Esophagus muscularis mucosa (tissue), 4 donors: ENCODE measurements around the gene COG3. TPM values are rescaled to one million over a fixed set of nuclear protein-coding genes. Genes with fewer than 3 reads are reported as not detected.

Experiments
- DNase-seq: peaks from one replicate; pipeline ENCODE4 v3.0.0-alpha.2; 2017; ENCODE audit errors: extremely low spot score
- H3K27ac ChIP-seq, 4 donors: fragments of 200-600 bp; sonication (generic); replicated peaks in 1 of 4; 1 replicate in 3 of 4; 2 replicates in 1 of 4; pipeline ENCODE4 v1.5.1; 2016 to 2019; ENCODE audit warnings: mild to moderate bottlenecking in 1 of 4
- H3K27me3 ChIP-seq, 4 donors: fragments of 200-600 bp; sonication (generic); one replicate each; pipeline versions ENCODE4 v1.5.1 to v1.6.0; 2016 to 2019
- H3K36me3 ChIP-seq, 4 donors: fragments of 200-600 bp; sonication (generic); one replicate each; pipeline ENCODE4 v1.5.1; 2016 to 2019
- H3K4me1 ChIP-seq, 4 donors: fragments of 200-600 bp; sonication (generic); one replicate each; pipeline ENCODE4 v1.5.1; 2016 to 2019
- H3K4me3 ChIP-seq, 4 donors: fragments of 200-600 bp; sonication (generic); 1 replicate in 2 of 4; 2 replicates in 2 of 4; pipeline ENCODE4 v1.5.1; 2016 to 2019; ENCODE audit warnings: mild to moderate bottlenecking in 4 of 4, moderate library complexity in 1 of 4
- H3K9me3 ChIP-seq, 4 donors: fragments of 200-600 bp; sonication (generic); 1 replicate in 3 of 4; 2 replicates in 1 of 4; pipeline ENCODE4 v1.5.1; 2016 to 2019
- EP300 ChIP-seq: sonication (generic); formaldehyde crosslinking; IDR thresholded peaks from one replicate; pipeline ENCODE4 v1.6.1; 2017; ENCODE audit warnings: antibody characterized with exemption
- POLR2A ChIP-seq: fragments of 450-650 bp; IDR thresholded peaks from one replicate; pipeline ENCODE4 v1.6.1; 2017; ENCODE audit warnings: antibody characterized with exemption, moderate library complexity, mild to moderate bottlenecking, low read depth
- POLR2AphosphoS5 ChIP-seq, 2 donors: sonication (generic); formaldehyde crosslinking; IDR thresholded peaks; one replicate each; pipeline ENCODE4 v1.6.1; 2017; ENCODE audit warnings: antibody characterized with exemption in 2 of 2
- WGBS: methylation state at CpG from one replicate; pipeline ENCODE4 v1.1.5; 2018; 5-methylcytosine and 5-hydroxymethylcytosine counted together
- intact Hi-C: fragments of 100-400 bp; cut with DNase I; formaldehyde crosslinking; loops from one replicate; pipeline ENCODE4 v1.15.1; 2023
- total RNA-seq, 4 donors: library from RNA; depleted of rRNA; stranded (reverse); fragments of >200 nt; gene quantifications; one replicate each; pipeline versions ENCODE4 v1.1.0 to v1.2.1, GENCODE V29; 2016
- TF ChIP-seq, protein P1 (sequence below), 3 experiments: fragments of 200-600 bp in 2 of 3; fragments of 450-650 bp in 1 of 3; sonication (generic) in 2 of 3; IDR thresholded peaks; one replicate each; pipeline ENCODE4 v1.5.1; 2017 to 2019; ENCODE audit warnings: antibody characterized with exemption in 3 of 3, mild to moderate bottlenecking in 2 of 3, moderate library complexity in 1 of 3

COG3 gene
- total RNA-seq, 4 donors from 2014 or later = 17.7 to 28.2 (median 21.3) TPM

DNA sequence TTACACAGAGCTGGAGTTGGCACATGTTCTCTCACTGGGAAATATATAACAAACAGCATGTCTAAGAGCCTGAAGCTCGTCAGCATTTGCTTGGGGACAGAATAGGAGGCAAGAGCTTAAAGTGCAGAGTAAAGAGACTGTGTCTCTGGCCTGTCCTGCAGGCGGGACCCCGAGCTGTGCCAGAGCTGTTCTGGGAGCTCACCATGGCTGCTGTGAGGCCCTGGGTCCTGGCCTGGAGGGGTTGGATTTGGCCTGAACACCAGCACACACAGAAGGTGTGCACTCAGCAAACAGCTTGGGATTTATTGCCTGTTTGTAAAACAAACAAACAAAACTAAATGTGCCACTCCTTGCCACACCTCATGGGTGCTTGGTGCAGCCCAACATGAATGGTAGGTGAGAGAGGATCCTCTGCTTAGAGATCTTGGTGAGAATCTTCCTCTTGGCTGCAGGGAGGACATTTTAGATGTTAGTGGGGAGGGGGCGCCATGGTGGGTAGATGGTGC, 89.9 kb downstream of the COG3 start:
- no peaks in the 10 kb centered on the region for H3K4me1 ChIP-seq
- H3K36me3 ChIP-seq = no peaks in the 10 kb centered on the region
- peak; percentile 78 for DNase-seq
- H3K9me3 ChIP-seq = no peaks in the 10 kb centered on the region
- no peak for TF ChIP-seq POLR2A
- TF ChIP-seq POLR2AphosphoS5 (IDR thresholded peaks at IDR 0.05) = no peak
- TF ChIP-seq, protein P1, sequence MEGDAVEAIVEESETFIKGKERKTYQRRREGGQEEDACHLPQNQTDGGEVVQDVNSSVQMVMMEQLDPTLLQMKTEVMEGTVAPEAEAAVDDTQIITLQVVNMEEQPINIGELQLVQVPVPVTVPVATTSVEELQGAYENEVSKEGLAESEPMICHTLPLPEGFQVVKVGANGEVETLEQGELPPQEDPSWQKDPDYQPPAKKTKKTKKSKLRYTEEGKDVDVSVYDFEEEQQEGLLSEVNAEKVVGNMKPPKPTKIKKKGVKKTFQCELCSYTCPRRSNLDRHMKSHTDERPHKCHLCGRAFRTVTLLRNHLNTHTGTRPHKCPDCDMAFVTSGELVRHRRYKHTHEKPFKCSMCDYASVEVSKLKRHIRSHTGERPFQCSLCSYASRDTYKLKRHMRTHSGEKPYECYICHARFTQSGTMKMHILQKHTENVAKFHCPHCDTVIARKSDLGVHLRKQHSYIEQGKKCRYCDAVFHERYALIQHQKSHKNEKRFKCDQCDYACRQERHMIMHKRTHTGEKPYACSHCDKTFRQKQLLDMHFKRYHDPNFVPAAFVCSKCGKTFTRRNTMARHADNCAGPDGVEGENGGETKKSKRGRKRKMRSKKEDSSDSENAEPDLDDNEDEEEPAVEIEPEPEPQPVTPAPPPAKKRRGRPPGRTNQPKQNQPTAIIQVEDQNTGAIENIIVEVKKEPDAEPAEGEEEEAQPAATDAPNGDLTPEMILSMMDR (IDR thresholded peaks at IDR 0.05) = no peak
- TF ChIP-seq EP300 = no peak
- no peak overlapping the region for H3K4me3 ChIP-seq
- H3K27ac ChIP-seq = no peak overlapping the region
- intact Hi-C loops = no loop called here
- H3K27me3 ChIP-seq = no peaks in the 10 kb centered on the region
- 84% methylated on average over 4 of the region's 4 CpGs for WGBS

DNA sequence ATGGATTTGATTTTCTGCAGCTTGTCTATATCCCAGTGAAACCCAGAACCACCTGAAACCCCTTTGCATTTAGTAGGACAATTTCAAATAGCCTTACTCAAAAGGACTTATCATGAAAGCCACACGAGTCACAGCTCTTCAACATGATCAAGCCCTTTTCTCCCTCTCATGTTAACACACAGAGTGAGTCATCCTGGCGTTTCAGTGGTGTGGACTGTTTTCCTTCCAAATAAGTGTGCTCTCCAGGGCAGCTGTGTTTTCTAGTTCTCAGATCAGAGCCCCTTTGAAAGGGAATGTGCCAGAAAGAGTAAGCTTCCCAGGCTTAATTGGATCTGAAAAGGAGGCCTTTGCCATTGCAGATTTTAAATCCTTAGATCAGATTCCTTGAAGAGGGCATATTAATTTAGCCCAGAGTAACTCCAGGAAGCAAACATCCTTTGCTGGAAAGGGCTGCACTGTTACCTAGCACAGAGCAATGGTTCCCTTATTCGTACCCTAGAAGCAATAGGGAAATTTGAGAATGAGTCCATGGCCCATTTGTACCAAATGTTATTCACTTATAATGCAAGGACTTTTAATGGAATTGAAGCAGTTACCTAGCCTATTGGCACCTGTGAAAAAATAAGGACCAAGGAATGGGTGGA, 99.5 kb downstream of the COG3 start:
- Histone ChIP-seq H3K36me3 (no peaks in the 10 kb centered on the region), H3K4me3 (no peak overlapping the region), H3K9me3 (no peaks in the 10 kb centered on the region), H3K4me1 (no peaks in the 10 kb centered on the region), H3K27ac (no peak overlapping the region), H3K27me3 (no peaks in the 10 kb centered on the region)
- intact Hi-C loops = no loop called here
- DNase-seq = no peak
- WGBS = 45% methylated on average over 3 of the region's 3 CpGs
- TF ChIP-seq, protein P1 (IDR thresholded peaks at IDR 0.05) = no peak
- TF ChIP-seq EP300 = no peak
- no peak for TF ChIP-seq POLR2AphosphoS5 (IDR thresholded peaks at IDR 0.05)
- TF ChIP-seq POLR2A = no peak

DNA sequence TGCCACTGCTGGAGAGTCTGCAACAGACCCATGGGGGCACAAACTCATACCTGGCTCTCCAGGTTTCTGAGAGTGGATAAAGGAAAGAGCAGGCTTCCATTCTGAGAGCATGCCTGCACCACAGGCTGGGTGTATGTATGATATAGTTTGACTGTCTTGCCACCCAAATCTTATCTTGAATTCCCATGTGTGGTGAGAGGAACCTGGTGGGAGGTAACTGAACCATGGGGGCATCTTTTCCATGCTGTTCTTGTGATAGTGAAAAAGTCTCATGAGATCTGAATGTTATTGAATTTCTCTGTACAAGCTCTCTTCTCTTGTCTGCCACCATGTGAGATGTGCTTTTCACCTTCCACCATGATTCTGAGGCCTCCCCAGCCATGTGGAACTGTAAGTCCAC, 100.6 kb downstream of the COG3 start:
- intact Hi-C loops = no loop called here
- no peak overlapping the region for H3K4me3 ChIP-seq
- no peaks in the 10 kb centered on the region for H3K4me1 ChIP-seq
- no peaks in the 10 kb centered on the region for H3K9me3 ChIP-seq
- DNase-seq = no peak
- no peaks in the 10 kb centered on the region for H3K36me3 ChIP-seq
- TF ChIP-seq EP300 (no peak), POLR2AphosphoS5 (IDR thresholded peaks at IDR 0.05) (no peak), POLR2A (no peak)
- TF ChIP-seq, protein P1 (IDR thresholded peaks at IDR 0.05) = no peak
- peaks cover 0 to 3% (median 0%) of the 10 kb centered on the region in 4 donors for H3K27me3 ChIP-seq
- H3K27ac ChIP-seq = no peak overlapping the region

DNA sequence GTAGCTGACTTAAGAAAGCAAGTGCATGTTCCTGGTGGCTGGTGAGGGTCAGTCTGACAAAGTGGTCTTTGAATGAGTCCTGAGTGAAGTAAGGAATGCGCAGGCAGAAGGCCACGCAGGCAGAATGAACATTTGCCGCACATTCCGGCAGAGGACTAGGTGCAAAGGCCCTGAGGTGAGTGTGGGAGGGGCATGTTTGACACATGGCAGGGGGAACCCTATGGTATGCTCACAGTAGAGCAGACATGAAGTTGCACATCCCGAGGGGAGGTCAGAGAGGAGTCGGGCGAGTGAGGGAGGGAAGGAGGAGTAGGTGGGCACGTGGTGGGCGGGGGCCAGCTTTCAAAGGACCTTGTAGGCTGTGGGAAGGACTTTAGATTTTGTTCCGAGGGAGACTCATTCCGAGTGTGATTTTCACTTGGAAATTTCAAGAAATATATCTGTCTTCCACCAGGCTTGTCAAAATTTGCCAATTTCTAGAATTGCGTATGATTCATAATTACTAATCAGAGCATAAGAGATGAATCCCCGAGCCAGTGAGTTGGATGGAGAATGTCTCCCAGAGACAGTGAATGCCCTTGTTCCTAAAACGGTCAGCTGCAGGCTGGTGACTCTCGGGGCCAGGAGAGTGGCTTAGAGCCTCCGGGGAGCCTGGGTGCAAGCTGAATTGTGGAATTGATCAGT, 110.5 kb downstream of the COG3 start:
- Histone ChIP-seq H3K9me3 (no peaks in the 10 kb centered on the region), H3K27me3 (peaks cover 0 to 20% (median 0%) of the 10 kb centered on the region in 4 donors), H3K4me1 (no peaks in the 10 kb centered on the region), H3K4me3 (no peak overlapping the region), H3K27ac (no peak overlapping the region), H3K36me3 (no peaks in the 10 kb centered on the region)
- intact Hi-C loops = no loop called here
- 89% methylated on average over 16 of the region's 16 CpGs for WGBS
- no peak for TF ChIP-seq POLR2A
- TF ChIP-seq POLR2AphosphoS5 (IDR thresholded peaks at IDR 0.05) = no peak
- TF ChIP-seq, protein P1 (IDR thresholded peaks at IDR 0.05) = no peak
- no peak for TF ChIP-seq EP300
- no peak for DNase-seq
